OCI-M2 (cell line): ENCODE data around the gene CAMKK2.
"Not testable (repeated sequence)": the region's sequence is repeated elsewhere in the genome, so short reads cannot be mapped to it uniquely, and the experiment has no call there.

Source experiments
- DNase-seq: peaks from one replicate; lab custom pipeline; 2025; ENCODE audit not compliant: unreplicated experiment; lab: John Stamatoyannopoulos, UW

The CAMKK2 gene

GRCh38 chr12:121202407-121203355, 93.8 kb downstream of the CAMKK2 start:
- DNase-seq, result no peak

GRCh38 chr12:121201140-121201539, 95.4 kb downstream of the CAMKK2 start:
- DNase-seq, result not testable (repeated sequence)

- DNase-seq, result no peak
Measured at GRCh38 chr12:121198949-121199348, 97.6 kb downstream of the CAMKK2 start.

GRCh38 chr12:121196902-121197301, 99.6 kb downstream of the CAMKK2 start:
- DNase-seq, result no peak

GRCh38 chr12:121191151-121191550, 105.4 kb downstream of the CAMKK2 start:
- DNase-seq, result no peak

- no peak for DNase-seq
Measured at GRCh38 chr12:121190523-121191031, 105.9 kb downstream of the CAMKK2 start.

GRCh38 chr12:121189619-121190155, 106.8 kb downstream of the CAMKK2 start:
- no peak for DNase-seq

GRCh38 chr12:121189131-121189530, 107.4 kb downstream of the CAMKK2 start:
- DNase-seq, result no peak

GRCh38 chr12:121188227-121188626, 108.3 kb downstream of the CAMKK2 start:
- DNase-seq, result no peak
